Measurements from ENCODE around the gene TRAPPC11. TPM values are rescaled to one million over a fixed set of nuclear protein-coding genes. Genes with fewer than 3 reads are reported as not detected.
A peak's percentile ranks its signal among the peaks of the same experiment; 100 is the strongest.

TRAPPC11 gene
- total and polyA plus RNA-seq, 2 of the 13 experiments (the other 11 are each of a cell fraction or from before 2014, with no cell fraction given) = 18.0 to 23.2 TPM

GRCh38 chr4:183659029-183659871, at the start of gene TRAPPC11, which contains the start of gene RWDD4 (continued):
- TF ChIP-seq MLXIP (CRISPR knock-in tag; IDR thresholded peaks at IDR 0.05; ENCODE audit: borderline replicate concordance) = no peak
- peak; percentile 70; the same call in 1 of the 2 replicates for TF ChIP-seq REPIN1 (CRISPR knock-in tag; IDR thresholded peaks at IDR 0.05; ENCODE audit: borderline replicate concordance, low read depth)
- TF ChIP-seq, protein P1, sequence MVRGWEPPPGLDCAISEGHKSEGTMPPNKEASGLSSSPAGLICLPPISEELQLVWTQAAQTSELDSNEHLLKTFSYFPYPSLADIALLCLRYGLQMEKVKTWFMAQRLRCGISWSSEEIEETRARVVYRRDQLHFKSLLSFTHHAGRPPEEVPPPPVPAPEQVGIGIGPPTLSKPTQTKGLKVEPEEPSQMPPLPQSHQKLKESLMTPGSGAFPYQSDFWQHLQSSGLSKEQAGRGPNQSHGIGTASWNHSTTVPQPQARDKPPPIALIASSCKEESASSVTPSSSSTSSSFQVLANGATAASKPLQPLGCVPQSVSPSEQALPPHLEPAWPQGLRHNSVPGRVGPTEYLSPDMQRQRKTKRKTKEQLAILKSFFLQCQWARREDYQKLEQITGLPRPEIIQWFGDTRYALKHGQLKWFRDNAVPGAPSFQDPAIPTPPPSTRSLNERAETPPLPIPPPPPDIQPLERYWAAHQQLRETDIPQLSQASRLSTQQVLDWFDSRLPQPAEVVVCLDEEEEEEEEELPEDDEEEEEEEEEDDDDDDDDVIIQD (CRISPR knock-in tag; IDR thresholded peaks at IDR 0.05; ENCODE audit: low read depth) = no peak
- peak; percentile 21; the same call in 1 of the 2 replicates for TF ChIP-seq HCFC1 (IDR thresholded peaks at IDR 0.05; ENCODE audit: low read depth, low read length)
- TF ChIP-seq SNRNP70 (IDR thresholded peaks at IDR 0.05; ENCODE audit: low read depth, low read length) = no peak
- peak; percentile 73 for TF ChIP-seq ZNF143 (CRISPR knock-in tag; IDR thresholded peaks at IDR 0.05)
- no peak for TF ChIP-seq ZNF614 (CRISPR knock-in tag; IDR thresholded peaks at IDR 0.05; ENCODE audit: borderline replicate concordance)
- no peak; the same call in 1 of the 2 replicates for TF ChIP-seq AHR (CRISPR knock-in tag; IDR thresholded peaks at IDR 0.05)
- TF ChIP-seq, protein P2, sequence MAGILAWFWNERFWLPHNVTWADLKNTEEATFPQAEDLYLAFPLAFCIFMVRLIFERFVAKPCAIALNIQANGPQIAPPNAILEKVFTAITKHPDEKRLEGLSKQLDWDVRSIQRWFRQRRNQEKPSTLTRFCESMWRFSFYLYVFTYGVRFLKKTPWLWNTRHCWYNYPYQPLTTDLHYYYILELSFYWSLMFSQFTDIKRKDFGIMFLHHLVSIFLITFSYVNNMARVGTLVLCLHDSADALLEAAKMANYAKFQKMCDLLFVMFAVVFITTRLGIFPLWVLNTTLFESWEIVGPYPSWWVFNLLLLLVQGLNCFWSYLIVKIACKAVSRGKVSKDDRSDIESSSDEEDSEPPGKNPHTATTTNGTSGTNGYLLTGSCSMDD (CRISPR knock-in tag; IDR thresholded peaks at IDR 0.05) = no peak
- no peak for TF ChIP-seq ARNTL (CRISPR knock-in tag; IDR thresholded peaks at IDR 0.05)
- TF ChIP-seq PHF21A (CRISPR knock-in tag; IDR thresholded peaks at IDR 0.05) = peak; percentile 68
- TF ChIP-seq KLF6 (CRISPR knock-in tag; IDR thresholded peaks at IDR 0.05) = peak; percentile 70; the same call in 1 of the 2 replicates
